ENCODE data around the gene PGAP3. TPM values are rescaled to one million over a fixed set of nuclear protein-coding genes. Genes with fewer than 3 reads are reported as not detected.
A peak's percentile ranks its signal among the peaks of the same experiment; 100 is the strongest.

The PGAP3 gene
- total RNA-seq, 2 experiments from 2014 or later, result 6.4 to 7.4 TPM

GRCh38 chr17:39653316-39653661, 34.6 kb downstream of the PGAP3 start:
- H3K9me3 Mint-ChIP-seq, result no peaks in the 10 kb centered on the region
- DNase-seq (no peak), ATAC-seq (no peak)
- no peak for TF ChIP-seq CTCF (IDR thresholded peaks at IDR 0.05)
- H3K4me1 Mint-ChIP-seq (ENCODE audit: low read depth), result peaks cover 46% of the 10 kb centered on the region
- no peak overlapping the region for H3K27ac Mint-ChIP-seq
- intact Hi-C loops (cut with micrococcal nuclease), result no loop called here
- POLR2A ChIA-PET, result interaction anchor here (0.6 to 1.2 kb wide), 3 partner anchors 14 to 26 kb away, joined by 3 to 4 read pairs (median 3); no protein-coding TSS in a partner anchor
- no peaks in the 10 kb centered on the region for H3K27me3 Mint-ChIP-seq
- CTCF ChIA-PET, result interaction anchor here (0.5 to 6.4 kb wide), 39 partner anchors 9 to 573 kb away, joined by 3 to 146 read pairs (median 4); partner anchors contain the start of genes MIEN1, PNMT, STARD3 and TCAP
- H3K4me3 Mint-ChIP-seq, result no peak overlapping the region
- H3K36me3 Mint-ChIP-seq (ENCODE audit: low read depth), result peaks cover 9% of the 10 kb centered on the region

GRCh38 chr17:39652587-39653315, 35.1 kb downstream of the PGAP3 start:
- H3K9me3 Mint-ChIP-seq, result no peaks in the 10 kb centered on the region
- ChIA-PET POLR2A (interaction anchor here (0.6 to 1.0 kb wide), 5 partner anchors 13 to 55 kb away, joined by 3 to 6 read pairs (median 3); no protein-coding TSS in a partner anchor), CTCF (interaction anchor here (0.9 to 6.4 kb wide), 14 partner anchors 8 to 112 kb away, joined by 3 to 146 read pairs (median 14); partner anchors contain the start of genes MIEN1, PNMT, STARD3 and TCAP)
- ATAC-seq (no peak), DNase-seq (no peak)
- H3K4me1 Mint-ChIP-seq (ENCODE audit: low read depth), result peaks cover 41% of the 10 kb centered on the region
- TF ChIP-seq CTCF (IDR thresholded peaks at IDR 0.05), result no peak
- H3K27me3 Mint-ChIP-seq, result no peaks in the 10 kb centered on the region
- H3K36me3 Mint-ChIP-seq (ENCODE audit: low read depth), result peaks cover 9% of the 10 kb centered on the region
- intact Hi-C loops (cut with micrococcal nuclease), result no loop called here
- H3K4me3 Mint-ChIP-seq, result no peak overlapping the region
- H3K27ac Mint-ChIP-seq, result peak overlapping the region; percentile 26

- no peak for DNase-seq
These were observed 35.8 kb downstream of the PGAP3 start for GRCh38 chr17:39651923-39652586.

GRCh38 chr17:39650121-39650579, 37.7 kb downstream of the PGAP3 start:
- DNase-seq (no peak), ATAC-seq (no peak)
- intact Hi-C loops (cut with micrococcal nuclease), result no loop called here
- no peaks in the 10 kb centered on the region for H3K9me3 Mint-ChIP-seq
- H3K4me3 Mint-ChIP-seq, result no peak overlapping the region
- ChIA-PET CTCF (interaction anchor here (1.2 to 6.4 kb wide), 6 partner anchors 11 to 327 kb away, joined by 3 to 146 read pairs (median 30); partner anchors contain the start of genes MIEN1, PNMT, STARD3 and TCAP), POLR2A (interaction anchor here (0.8 to 1.6 kb wide), 4 partner anchors 10 to 30 kb away, joined by 3 to 6 read pairs (median 4); no protein-coding TSS in a partner anchor)
- H3K27me3 Mint-ChIP-seq, result no peaks in the 10 kb centered on the region
- H3K4me1 Mint-ChIP-seq (ENCODE audit: low read depth), result peaks cover 46% of the 10 kb centered on the region
- peaks cover 5% of the 10 kb centered on the region for H3K36me3 Mint-ChIP-seq (ENCODE audit: low read depth)
- TF ChIP-seq CTCF (IDR thresholded peaks at IDR 0.05), result no peak
- H3K27ac Mint-ChIP-seq, result peak overlapping the region; percentile 49

More at GRCh38 chr17:39651923-39652586, 35.8 kb downstream of the PGAP3 start:
- ATAC-seq, result no peak
- POLR2A ChIA-PET, result interaction anchor here (1.0 to 1.3 kb wide), 3 partner anchors 14 to 23 kb away, joined by 3 to 6 read pairs (median 4); partner anchors contain the start of gene STARD3
- CTCF ChIA-PET, result interaction anchor here (1.5 to 6.4 kb wide), 8 partner anchors 7 to 79 kb away, joined by 6 to 146 read pairs (median 36); partner anchors contain the start of genes MIEN1, PNMT, STARD3 and TCAP
- TF ChIP-seq CTCF (IDR thresholded peaks at IDR 0.05), result no peak
- no peaks in the 10 kb centered on the region for H3K27me3 Mint-ChIP-seq
- H3K9me3 Mint-ChIP-seq, result no peaks in the 10 kb centered on the region
- intact Hi-C loops (cut with micrococcal nuclease), result no loop called here
- H3K36me3 Mint-ChIP-seq (ENCODE audit: low read depth), result peaks cover 9% of the 10 kb centered on the region
- H3K4me3 Mint-ChIP-seq, result no peak overlapping the region
- H3K27ac Mint-ChIP-seq, result peak overlapping the region; percentile 26
- peaks cover 44% of the 10 kb centered on the region for H3K4me1 Mint-ChIP-seq (ENCODE audit: low read depth)

Measured in activated CD8-positive, alpha-beta T cell treated with anti-CD3 and anti-CD28 coated beads for 36 hours (primary cell).